BLaER1 treated with 17β-estradiol and CSF1 and Interleukin-3, amounts not matched to agents 10 nM and 100 nM (cell line): ENCODE measurements around the gene TMA7.
"Not testable (repeated sequence)": the region's sequence is repeated elsewhere in the genome, so short reads cannot be mapped to it uniquely, and the experiment has no call there.

Experiments
- H3K27ac ChIP-seq, 11 experiments: shearing (Covaris generic); formaldehyde crosslinking; 2 replicates each; pipeline ENCODE4 v1.8.1; 2022
- H3K27me3 ChIP-seq, 11 experiments: shearing (Covaris generic); formaldehyde crosslinking; 2 replicates each; pipeline ENCODE4 v1.8.1; 2022
- H3K36me3 ChIP-seq, 11 experiments: shearing (Covaris generic); formaldehyde crosslinking; 2 replicates each; pipeline ENCODE4 v1.8.1; 2022
- H3K4me1 ChIP-seq, 10 experiments: shearing (Covaris generic); formaldehyde crosslinking; 2 replicates each; pipeline ENCODE4 v1.8.1; 2022
- H3K4me2 ChIP-seq, 11 experiments: shearing (Covaris generic); formaldehyde crosslinking; 2 replicates each; pipeline ENCODE4 v1.8.1; 2022
- H3K4me3 ChIP-seq, 10 experiments: shearing (Covaris generic); formaldehyde crosslinking; 2 replicates each; pipeline ENCODE4 v1.8.1; 2022
- H3K9ac ChIP-seq, 11 experiments: shearing (Covaris generic); formaldehyde crosslinking; 2 replicates each; pipeline ENCODE4 v1.8.1; 2022
- H3K9me3 ChIP-seq, 11 experiments: shearing (Covaris generic); formaldehyde crosslinking; replicated peaks in 1 of 11; 2 replicates each; pipeline ENCODE4 v1.8.1; 2022
- H4K20me1 ChIP-seq, 11 experiments: shearing (Covaris generic); formaldehyde crosslinking; 2 replicates each; pipeline ENCODE4 v1.8.1; 2022
- Cebpa-rat ChIP-seq, 11 experiments: shearing (Covaris generic); IDR thresholded peaks; 2 replicates each; pipeline ENCODE4 v1.8.1; 2022

The TMA7 gene

GRCh38 chr3:48476426-48477053, 36.5 kb downstream of the TMA7 start:
- Histone ChIP-seq H3K4me3 (peak overlapping the region in 1 of 10 experiments; percentile 45; a peak in 1 of 20 replicates), H3K9me3 (no peaks in the 10 kb centered on the region), H3K4me2 (peak overlapping the region; percentile 59 to 93 (median 87)), H3K4me1 (peaks cover 66 to 91% (median 79%) of the 10 kb centered on the region in 10 experiments), H3K36me3 (peaks cover 0 to 26% (median 0%) of the 10 kb centered on the region in 11 experiments; a peak in 9 of 22 replicates), H3K27ac (peak overlapping the region in 8 of 11 experiments; percentile 45 to 90 (median 84); a peak in 15 of 22 replicates), H3K9ac (peak overlapping the region in 8 of 11 experiments; percentile 20 to 76 (median 74); a peak in 13 of 22 replicates), H4K20me1 (peaks cover 0 to 12% (median 0%) of the 10 kb centered on the region in 11 experiments; a peak in 1 of 22 replicates), H3K27me3 (no peaks in the 10 kb centered on the region)
- TF ChIP-seq Cebpa-rat (IDR thresholded peaks at IDR 0.05) = no peak

- H3K4me2 ChIP-seq = peak overlapping the region; percentile 43 to 93 (median 87)
- peaks cover 0 to 12% (median 0%) of the 10 kb centered on the region in 11 experiments; a peak in 1 of 22 replicates for H4K20me1 ChIP-seq
- no peaks in the 10 kb centered on the region for H3K27me3 ChIP-seq
- H3K9me3 ChIP-seq = no peaks in the 10 kb centered on the region
- peaks cover 58 to 82% (median 70%) of the 10 kb centered on the region in 10 experiments for H3K4me1 ChIP-seq
- TF ChIP-seq Cebpa-rat (IDR thresholded peaks at IDR 0.05) = no peak
- peak overlapping the region in 9 of 11 experiments; percentile 63 to 90 (median 84); a peak in 19 of 22 replicates for H3K27ac ChIP-seq
- peaks cover 0 to 27% (median 0%) of the 10 kb centered on the region in 11 experiments; a peak in 9 of 22 replicates for H3K36me3 ChIP-seq
- H3K9ac ChIP-seq = peak overlapping the region in 10 of 11 experiments; percentile 34 to 76 (median 72); a peak in 17 of 22 replicates
- H3K4me3 ChIP-seq = peak overlapping the region in 3 of 10 experiments; percentile 7 to 10 (median 8); a peak in 4 of 20 replicates
Measured at GRCh38 chr3:48477959-48478520, 38.0 kb downstream of the TMA7 start.

GRCh38 chr3:48478626-48479555, 38.8 kb downstream of the TMA7 start:
- Histone ChIP-seq H3K27me3 (no peaks in the 10 kb centered on the region), H3K9ac (peak overlapping the region; percentile 9 to 76 (median 73); a peak in 20 of 22 replicates), H3K27ac (peak overlapping the region in 10 of 11 experiments; percentile 18 to 90 (median 84); a peak in 19 of 22 replicates), H4K20me1 (peaks cover 0 to 12% (median 0%) of the 10 kb centered on the region in 11 experiments; a peak in 1 of 22 replicates), H3K9me3 (no peaks in the 10 kb centered on the region), H3K4me2 (peak overlapping the region; percentile 43 to 93 (median 87)), H3K36me3 (peaks cover 0 to 27% (median 0%) of the 10 kb centered on the region in 11 experiments; a peak in 9 of 22 replicates), H3K4me3 (peak overlapping the region in 5 of 10 experiments; percentile 17 to 43 (median 36); a peak in 10 of 20 replicates), H3K4me1 (peaks cover 50 to 73% (median 61%) of the 10 kb centered on the region in 10 experiments)
- no peak for TF ChIP-seq Cebpa-rat (IDR thresholded peaks at IDR 0.05)

GRCh38 chr3:48480891-48481290, 40.8 kb downstream of the TMA7 start:
- not testable (repeated sequence) for H3K4me3 ChIP-seq, H3K27ac ChIP-seq, H3K27me3 ChIP-seq, H3K9me3 ChIP-seq, H3K9ac ChIP-seq
- Histone ChIP-seq H3K4me1 (peaks cover 48 to 61% (median 55%) of the 10 kb centered on the region in 10 experiments), H4K20me1 (peaks cover 0 to 12% (median 0%) of the 10 kb centered on the region in 11 experiments; a peak in 1 of 22 replicates), H3K4me2 (peak overlapping the region in 8 of 11 experiments; percentile 25 to 89 (median 72); a peak in 12 of 22 replicates), H3K36me3 (peaks cover 0 to 24% (median 0%) of the 10 kb centered on the region in 11 experiments; a peak in 6 of 22 replicates)

GRCh38 chr3:48482822-48483221, 42.8 kb downstream of the TMA7 start:
- H3K4me2 ChIP-seq, H3K9me3 ChIP-seq, H4K20me1 ChIP-seq, H3K9ac ChIP-seq, H3K4me3 ChIP-seq, H3K27me3 ChIP-seq, H3K27ac ChIP-seq: not testable (repeated sequence)
- Histone ChIP-seq H3K36me3 (peaks cover 0 to 35% (median 0%) of the 10 kb centered on the region in 11 experiments; a peak in 5 of 22 replicates), H3K4me1 (peaks cover 32 to 41% (median 36%) of the 10 kb centered on the region in 10 experiments)

GRCh38 chr3:48486952-48487351, 46.9 kb downstream of the TMA7 start:
- Histone ChIP-seq H3K9ac (no peak overlapping the region), H3K27me3 (no peaks in the 10 kb centered on the region), H3K4me2 (no peak overlapping the region), H3K9me3 (no peaks in the 10 kb centered on the region), H3K4me1 (peaks cover 0 to 10% (median 2%) of the 10 kb centered on the region in 10 experiments; a peak in 3 of 20 replicates), H3K27ac (no peak overlapping the region), H3K36me3 (peaks cover 0 to 58% (median 6%) of the 10 kb centered on the region in 11 experiments; a peak in 9 of 22 replicates), H4K20me1 (no peaks in the 10 kb centered on the region), H3K4me3 (no peak overlapping the region)
- TF ChIP-seq Cebpa-rat (IDR thresholded peaks at IDR 0.05) = no peak

GRCh38 chr3:48492461-48493202, 52.6 kb downstream of the TMA7 start:
- Histone ChIP-seq H3K4me3 (no peak overlapping the region), H3K9me3 (no peaks in the 10 kb centered on the region), H3K4me2 (peak overlapping the region in 2 of 11 experiments; percentile 3 to 27; a peak in 3 of 22 replicates), H3K36me3 (peaks cover 16 to 82% (median 40%) of the 10 kb centered on the region in 11 experiments), H3K27ac (no peak overlapping the region), H4K20me1 (peaks cover 0 to 8% (median 0%) of the 10 kb centered on the region in 11 experiments; a peak in 1 of 22 replicates), H3K9ac (no peak overlapping the region), H3K27me3 (no peaks in the 10 kb centered on the region), H3K4me1 (peaks cover 0 to 11% (median 6%) of the 10 kb centered on the region in 10 experiments; a peak in 9 of 20 replicates)
- TF ChIP-seq Cebpa-rat (IDR thresholded peaks at IDR 0.05) = no peak

- Histone ChIP-seq H3K9me3 (peaks cover 0 to 2% (median 1%) of the 10 kb centered on the region in 11 experiments; a peak in 8 of 22 replicates), H3K27me3 (no peaks in the 10 kb centered on the region), H4K20me1 (peaks cover 0 to 8% (median 0%) of the 10 kb centered on the region in 11 experiments; a peak in 1 of 22 replicates), H3K9ac (no peak overlapping the region), H3K4me2 (peak overlapping the region in 1 of 11 experiments; percentile 27; a peak in 1 of 22 replicates), H3K4me1 (peaks cover 0 to 11% (median 6%) of the 10 kb centered on the region in 10 experiments; a peak in 9 of 20 replicates), H3K36me3 (peaks cover 21 to 86% (median 45%) of the 10 kb centered on the region in 11 experiments), H3K27ac (no peak overlapping the region), H3K4me3 (no peak overlapping the region)
- TF ChIP-seq Cebpa-rat (IDR thresholded peaks at IDR 0.05) = no peak
Measured at GRCh38 chr3:48493203-48493501, 53.1 kb downstream of the TMA7 start.
